HCT116 (cell line): Measurements from ENCODE around the gene DNM1. TPM values are rescaled to one million over a fixed set of nuclear protein-coding genes. Genes with fewer than 3 reads are reported as not detected.

ENCODE experiments used
- ATAC-seq: fragments of 200-7000 bp; cut with Tn5 transposase; 2 replicates; pipeline ENCODE4 v1.9.1; 2020; ENCODE audit warnings: mild to moderate bottlenecking, moderate library complexity
- BruUV-seq: library from RNA; stranded (reverse); fragments of 400-500 nt; replicated peaks from 2 replicates; lab custom pipeline; 2021; lab: Mats Ljungman, UMichigan
- CTCF ChIA-PET: fragments of 300-600 bp; sonication (Branson Sonifier 250); formaldehyde crosslinking; loops from one replicate; lab custom pipeline; 2021; ENCODE audit warnings: antibody characterized with exemption; lab: Charles Lee
- POLR2A ChIA-PET: fragments of 300-600, 350-600 bp; sonication (Branson Sonifier 250); formaldehyde crosslinking; loops from one replicate; lab custom pipeline; 2021; ENCODE audit warnings: antibody characterized with exemption; lab: Charles Lee
- RAD21 ChIA-PET, 2 experiments: fragments of 300-600 bp; sonication (Branson Sonifier 250); formaldehyde crosslinking; loops; one replicate each; lab custom pipeline; 2023; ENCODE audit warnings: low total read pairs in 2 of 2; ENCODE audit not compliant: uncharacterized antibody in 2 of 2, unreplicated experiment in 2 of 2, low non-redundant PET in 1 of 2; lab: Charles Lee
- DNase-seq: peaks from one replicate; pipeline ENCODE4 v3.0.0-alpha.2; 2010; ENCODE audit warnings: low read depth, low spot score
- H2AFZ ChIP-seq: fragments of 200-600 bp; shearing (Covaris generic), sonication (generic); 2 replicates; pipeline ENCODE4 v1.6.1; 2017; ENCODE audit warnings: low read depth, mixed run types, mixed read lengths, antibody characterized with exemption, low read length; ENCODE audit not compliant: poor library complexity, severe bottlenecking
- H3K27ac ChIP-seq: 2 replicates; pipeline ENCODE4 v1.5.1; 2012; ENCODE audit warnings: low read depth, low read length
- H3K27me3 ChIP-seq: fragments of 200-600 bp; sonication (generic); 2 replicates; pipeline ENCODE4 v1.6.1; 2016; ENCODE audit warnings: mixed run types, low read length, mixed read lengths; ENCODE audit not compliant: insufficient read depth
- H3K36me3 ChIP-seq, 2 experiments: fragments of 200-500 bp in 1 of 2; fragments of 200-600 bp in 1 of 2; sonication (Bioruptor generic) in 1 of 2; sonication (generic) in 1 of 2; 2 replicates each; pipeline versions ENCODE4 v1.5.1 to v1.6.1; 2014 to 2016; ENCODE audit warnings: low read length in 2 of 2, inconsistent platforms in 1 of 2, mixed read lengths in 1 of 2, mixed run types in 1 of 2; ENCODE audit not compliant: insufficient read depth in 2 of 2, control insufficient read depth in 1 of 2
- H3K4me1 ChIP-seq, 2 experiments: fragments of 200-600 bp in 1 of 2; sonication (generic) in 1 of 2; 2 replicates each; pipeline versions ENCODE4 v1.5.1 to v1.6.1; 2012 to 2017; ENCODE audit warnings: low read length in 2 of 2, inconsistent platforms in 1 of 2, mild to moderate bottlenecking in 1 of 2, mixed read lengths in 1 of 2, mixed run types in 1 of 2, moderate library complexity in 1 of 2; ENCODE audit not compliant: insufficient read depth in 2 of 2, control insufficient read depth in 1 of 2
- H3K4me2 ChIP-seq: fragments of 200-600 bp; sonication (generic); 2 replicates; pipeline ENCODE4 v1.6.1; 2017; ENCODE audit warnings: mixed run types, low read length, mixed read lengths
- H3K4me3 ChIP-seq, 2 experiments: fragments of 200-600 bp in 1 of 2; sonication (generic) in 1 of 2; replicated peaks in 1 of 2; 2 replicates each; pipeline ENCODE4 v1.5.1; 2011 to 2016; ENCODE audit warnings: low read length in 2 of 2, control low read depth in 1 of 2, low read depth in 1 of 2, mild to moderate bottlenecking in 1 of 2, mixed read lengths in 1 of 2, mixed run types in 1 of 2
- H3K79me2 ChIP-seq: fragments of 200-600 bp; sonication (generic); 2 replicates; pipeline ENCODE4 v1.6.1; 2017; ENCODE audit warnings: mild to moderate bottlenecking, mixed run types, low read length, moderate library complexity, mixed read lengths; ENCODE audit not compliant: insufficient read depth
- H3K9ac ChIP-seq: fragments of 200-600 bp; sonication (generic); 2 replicates; pipeline ENCODE4 v1.6.1; 2016; ENCODE audit warnings: low read length, mixed read lengths
- H3K9me2 ChIP-seq: fragments of 200-600 bp; sonication (generic), shearing (Covaris generic); 2 replicates; pipeline ENCODE4 v1.6.1; 2017; ENCODE audit warnings: mixed run types, mild to moderate bottlenecking, moderate library complexity; ENCODE audit not compliant: insufficient read depth
- H3K9me3 ChIP-seq, 2 experiments: fragments of 200-500 bp in 1 of 2; fragments of 200-600 bp in 1 of 2; sonication (Bioruptor generic) in 1 of 2; sonication (generic) in 1 of 2; 2 replicates each; pipeline ENCODE4 v1.6.1; 2014 to 2017; ENCODE audit warnings: low read length in 2 of 2, mixed read lengths in 2 of 2, inconsistent platforms in 1 of 2, low read depth in 1 of 2, mild to moderate bottlenecking in 1 of 2, mixed run types in 1 of 2, moderate library complexity in 1 of 2; ENCODE audit not compliant: control insufficient read depth in 1 of 2, insufficient read depth in 1 of 2
- H4K20me1 ChIP-seq: fragments of 200-600 bp; sonication (generic), shearing (Covaris generic); 2 replicates; pipeline ENCODE4 v1.6.1; 2017; ENCODE audit warnings: mixed run types, mild to moderate bottlenecking, moderate library complexity; ENCODE audit not compliant: insufficient read depth
- CEBPB ChIP-seq: IDR thresholded peaks from 2 replicates; pipeline ENCODE4 v1.6.1; 2012; ENCODE audit warnings: low read depth
- EGR1 ChIP-seq: IDR thresholded peaks from 2 replicates; pipeline ENCODE4 v1.6.1; 2012; ENCODE audit warnings: low read depth
- ELF1 ChIP-seq: IDR thresholded peaks from 2 replicates; pipeline ENCODE4 v1.6.1; 2012; ENCODE audit warnings: low read depth, borderline replicate concordance
- FOSL1 ChIP-seq: IDR thresholded peaks from 2 replicates; pipeline ENCODE4 v1.6.1; 2012; ENCODE audit warnings: low read depth
- JUND ChIP-seq: IDR thresholded peaks from 2 replicates; pipeline ENCODE4 v1.6.1; 2012
- POLR2A ChIP-seq: IDR thresholded peaks from 2 replicates; pipeline ENCODE4 v1.7.0; 2011; ENCODE audit warnings: borderline replicate concordance; ENCODE audit not compliant: insufficient read depth, insufficient read length; ENCODE audit errors: extremely low read depth
- RAD21 ChIP-seq: IDR thresholded peaks from 2 replicates; pipeline ENCODE4 v1.6.1; 2012; ENCODE audit warnings: low read depth, mild to moderate bottlenecking
- SP1 ChIP-seq: IDR thresholded peaks from 2 replicates; pipeline ENCODE4 v1.6.1; 2012; ENCODE audit warnings: low read depth
- SRF ChIP-seq: IDR thresholded peaks from 2 replicates; pipeline ENCODE4 v1.6.1; 2012; ENCODE audit warnings: low read depth
- TCF7L2 ChIP-seq: IDR thresholded peaks from 2 replicates; pipeline ENCODE4 v1.7.0; 2011; ENCODE audit warnings: borderline replicate concordance, inconsistent platforms; ENCODE audit not compliant: insufficient read depth, insufficient read length; ENCODE audit errors: extremely low read depth
- YY1 ChIP-seq: IDR thresholded peaks from 2 replicates; pipeline ENCODE4 v1.6.1; 2011; ENCODE audit warnings: low read length, low read depth, moderate library complexity, mild to moderate bottlenecking; ENCODE audit not compliant: insufficient replicate concordance; ENCODE audit errors: extremely low read depth
- ZBTB33 ChIP-seq: IDR thresholded peaks from 2 replicates; pipeline ENCODE4 v1.6.1; 2011; ENCODE audit warnings: mild to moderate bottlenecking, low read length, moderate library complexity; ENCODE audit not compliant: insufficient replicate concordance; ENCODE audit errors: extremely low read depth
- intact Hi-C: fragments of 100-400 bp; cut with micrococcal nuclease; formaldehyde crosslinking; loops from 2 replicates; pipeline ENCODE4 v1.10.0; 2022
- total RNA-seq: library from RNA; stranded (reverse); gene quantifications from one replicate; pipeline ENCODE4 v1.2.1, GENCODE V29; 2021; ENCODE audit not compliant: unreplicated experiment
- TF ChIP-seq, protein P1 (sequence below): IDR thresholded peaks from 2 replicates; pipeline ENCODE4 v1.6.1; 2012; ENCODE audit warnings: low read depth

DNM1 gene
- total RNA-seq, 1 experiment from 2014 or later = 12.0 TPM

- TSS peak; percentile 63 for BruUV-seq
- Histone ChIP-seq H3K36me3 (peaks cover 0 to 1% of the 10 kb centered on the region in 2 experiments; a peak in 1 of 4 replicates), H3K27ac (peak overlapping the region; percentile 84; the same call in 1 of the 2 replicates), H3K9me3 (no peaks in the 10 kb centered on the region), H3K79me2 (peaks cover 11% of the 10 kb centered on the region), H3K4me1 (peaks cover 8 to 29% of the 10 kb centered on the region in 2 experiments; a peak in 3 of 4 replicates), H3K4me2 (peak overlapping the region; percentile 91), H2AFZ (no peak overlapping the region), H3K9ac (peak overlapping the region; percentile 94), H4K20me1 (no peaks in the 10 kb centered on the region), H3K27me3 (no peaks in the 10 kb centered on the region), H3K9me2 (no peaks in the 10 kb centered on the region), H3K4me3 (peak overlapping the region; percentile 72 to 74)
- ATAC-seq = no peak
- DNase-seq = no peak
- RAD21 ChIA-PET = no interaction called here
- CTCF ChIA-PET = no interaction called here
- POLR2A ChIA-PET = interaction anchor here (1.0 kb wide), 1 partner anchor 19 kb away, joined by 3 read pairs; no protein-coding TSS in a partner anchor
- no peak for TF ChIP-seq EGR1
- TF ChIP-seq ZBTB33 = no peak
- TF ChIP-seq JUND = no peak
- intact Hi-C loops = no loop called here
These were observed 48.5 kb downstream of the DNM1 start for GRCh38 chr9:128251732-128252100.

DNA sequence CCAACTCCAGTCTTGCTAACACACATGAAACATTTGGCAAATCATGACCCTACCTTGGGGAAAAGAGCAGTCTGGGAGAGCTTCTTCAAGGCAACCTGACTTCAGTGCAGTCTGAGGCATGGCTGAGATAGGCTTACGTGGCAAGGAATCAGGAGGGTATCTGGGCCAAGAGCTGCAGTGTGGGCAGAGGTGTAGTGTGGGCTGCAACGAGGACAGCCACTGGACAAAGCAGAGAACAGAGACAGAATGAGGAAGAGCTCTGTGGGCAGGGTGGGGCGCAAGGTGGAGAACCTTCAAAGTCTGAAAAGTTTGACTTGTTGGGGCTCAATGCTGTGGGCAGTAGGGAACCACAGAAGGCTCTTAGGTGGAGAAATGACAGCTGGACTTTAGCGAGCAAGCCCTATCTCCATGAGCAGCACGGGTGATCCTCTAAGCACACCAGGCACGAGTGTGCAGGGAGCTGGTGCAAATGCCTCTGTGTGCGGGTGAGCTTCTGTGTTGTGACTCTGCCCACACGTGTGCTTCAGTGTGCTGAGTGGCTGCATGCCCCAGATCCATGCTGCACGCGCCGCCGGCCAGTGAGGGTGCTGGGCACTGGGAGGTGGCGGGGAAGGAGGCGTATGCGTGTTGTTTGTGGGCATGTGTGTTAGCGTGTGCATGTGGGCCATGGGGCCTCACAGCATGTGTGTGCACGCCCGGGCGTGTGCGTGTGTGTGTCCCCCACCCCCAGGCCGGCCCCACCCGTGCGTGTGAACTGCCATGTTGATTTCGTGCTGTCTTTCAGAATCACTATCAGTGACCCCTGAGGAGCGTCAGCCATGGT, 49.3 kb downstream of the DNM1 start:
- Histone ChIP-seq H3K9ac (no peak overlapping the region), H3K79me2 (peaks cover 11% of the 10 kb centered on the region), H4K20me1 (no peaks in the 10 kb centered on the region), H3K27ac (no peak overlapping the region), H3K4me1 (peaks cover 8 to 29% of the 10 kb centered on the region in 2 experiments; a peak in 3 of 4 replicates), H3K9me2 (no peaks in the 10 kb centered on the region), H3K4me2 (peak overlapping the region; percentile 91), H3K27me3 (no peaks in the 10 kb centered on the region), H3K4me3 (no peak overlapping the region), H3K9me3 (no peaks in the 10 kb centered on the region), H2AFZ (no peak overlapping the region), H3K36me3 (peaks cover 0 to 3% of the 10 kb centered on the region in 2 experiments; a peak in 1 of 4 replicates)
- BruUV-seq = no TSS peak
- no peak for ATAC-seq
- intact Hi-C loops = no loop called here
- ChIA-PET CTCF (interaction anchor here (0.8 kb wide), 1 partner anchor 19 kb away, joined by 4 read pairs; no protein-coding TSS in a partner anchor), POLR2A (interaction anchor here (0.9 kb wide), 1 partner anchor 23 kb away, joined by 3 read pairs; the partner anchor contains the start of genes GOLGA2 and SWI5), RAD21 (no interaction called here)
- no peak for DNase-seq
- TF ChIP-seq POLR2A (no peak), SRF (no peak), FOSL1 (no peak), SP1 (no peak), JUND (no peak), RAD21 (no peak), TCF7L2 (no peak), YY1 (no peak), ELF1 (no peak), EGR1 (no peak), CEBPB (no peak)
- TF ChIP-seq, protein P1, sequence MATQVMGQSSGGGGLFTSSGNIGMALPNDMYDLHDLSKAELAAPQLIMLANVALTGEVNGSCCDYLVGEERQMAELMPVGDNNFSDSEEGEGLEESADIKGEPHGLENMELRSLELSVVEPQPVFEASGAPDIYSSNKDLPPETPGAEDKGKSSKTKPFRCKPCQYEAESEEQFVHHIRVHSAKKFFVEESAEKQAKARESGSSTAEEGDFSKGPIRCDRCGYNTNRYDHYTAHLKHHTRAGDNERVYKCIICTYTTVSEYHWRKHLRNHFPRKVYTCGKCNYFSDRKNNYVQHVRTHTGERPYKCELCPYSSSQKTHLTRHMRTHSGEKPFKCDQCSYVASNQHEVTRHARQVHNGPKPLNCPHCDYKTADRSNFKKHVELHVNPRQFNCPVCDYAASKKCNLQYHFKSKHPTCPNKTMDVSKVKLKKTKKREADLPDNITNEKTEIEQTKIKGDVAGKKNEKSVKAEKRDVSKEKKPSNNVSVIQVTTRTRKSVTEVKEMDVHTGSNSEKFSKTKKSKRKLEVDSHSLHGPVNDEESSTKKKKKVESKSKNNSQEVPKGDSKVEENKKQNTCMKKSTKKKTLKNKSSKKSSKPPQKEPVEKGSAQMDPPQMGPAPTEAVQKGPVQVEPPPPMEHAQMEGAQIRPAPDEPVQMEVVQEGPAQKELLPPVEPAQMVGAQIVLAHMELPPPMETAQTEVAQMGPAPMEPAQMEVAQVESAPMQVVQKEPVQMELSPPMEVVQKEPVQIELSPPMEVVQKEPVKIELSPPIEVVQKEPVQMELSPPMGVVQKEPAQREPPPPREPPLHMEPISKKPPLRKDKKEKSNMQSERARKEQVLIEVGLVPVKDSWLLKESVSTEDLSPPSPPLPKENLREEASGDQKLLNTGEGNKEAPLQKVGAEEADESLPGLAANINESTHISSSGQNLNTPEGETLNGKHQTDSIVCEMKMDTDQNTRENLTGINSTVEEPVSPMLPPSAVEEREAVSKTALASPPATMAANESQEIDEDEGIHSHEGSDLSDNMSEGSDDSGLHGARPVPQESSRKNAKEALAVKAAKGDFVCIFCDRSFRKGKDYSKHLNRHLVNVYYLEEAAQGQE = no peak
